K562 (cell line): ENCODE measurements around the gene CCDC196. TPM values are rescaled to one million over a fixed set of nuclear protein-coding genes. Genes with fewer than 3 reads are reported as not detected.

Experiments
- ATAC-seq: fragments of 200-7000 bp; cut with Tn5 transposase; 3 replicates; pipeline ENCODE4 v1.9.1; 2020; ENCODE audit warnings: moderate library complexity
- BruUV-seq: library from RNA; stranded (reverse); fragments of 400-500 nt; replicated peaks from 2 replicates; lab custom pipeline; 2021; lab: Mats Ljungman, UMichigan
- CTCF ChIA-PET: fragments of 300-600 bp; formaldehyde crosslinking; extraction: SDS; loops from one replicate; lab custom pipeline; 2021; ENCODE audit warnings: low intra/inter-chr PET ratio; lab: Yijun Ruan, JAX
- POLR2A ChIA-PET: fragments of 300-600, 350-650 bp; sonication (Branson Sonifier 250); formaldehyde crosslinking; extraction: SDS; loops from one replicate; lab custom pipeline; 2021; ENCODE audit warnings: antibody characterized with exemption, inconsistent platforms; lab: Yijun Ruan, JAX
- DNase-seq, 4 experiments: peaks; one replicate each; pipeline versions ENCODE4 v3.0.0 to v3.0.0-alpha.2; 2011 to 2018; ENCODE audit warnings: low spot score in 3 of 4, mixed read lengths in 3 of 4; ENCODE audit errors: extremely low read depth in 1 of 4
- FAIRE-seq: peaks from 2 replicates; lab custom pipeline; 2011; peaks lifted over from hg19 to GRCh38; lab: Jason Lieb, UNC
- H2AFZ ChIP-seq: 2 replicates; pipeline ENCODE4 v1.6.0; 2011; ENCODE audit warnings: low read depth, low read length, control low read depth, inconsistent platforms
- H3K27ac ChIP-seq: fragments of 200-600 bp; 3 replicates; pipeline ENCODE4 v1.8.0; 2011; ENCODE audit warnings: low read depth, mild to moderate bottlenecking, control low read depth, inconsistent platforms, low read length, moderate library complexity, mixed read lengths; ENCODE audit errors: extremely low read depth
- H3K27me3 ChIP-seq, 2 experiments: fragments of 300-600 bp in 1 of 2; 2 replicates in 1 of 2; 3 replicates in 1 of 2; pipeline versions ENCODE4 v1.6.0 to v1.8.0; 2011; ENCODE audit warnings: inconsistent platforms in 2 of 2, low read length in 2 of 2, mild to moderate bottlenecking in 1 of 2, mixed read lengths in 1 of 2, moderate library complexity in 1 of 2; ENCODE audit not compliant: control insufficient read depth in 2 of 2, insufficient read depth in 2 of 2
- H3K36me3 ChIP-seq: fragments of 300-600 bp; 3 replicates; pipeline ENCODE4 v1.8.0; 2011; ENCODE audit warnings: mild to moderate bottlenecking, low read length, inconsistent platforms; ENCODE audit not compliant: control insufficient read depth, insufficient read depth
- H3K4me1 ChIP-seq, 2 experiments: fragments of 200-600 bp in 1 of 2; replicated peaks in 1 of 2; 2 replicates in 1 of 2; 3 replicates in 1 of 2; pipeline versions ENCODE4 v1.5.1 to v1.8.0; 2011; ENCODE audit warnings: inconsistent platforms in 2 of 2, low read length in 2 of 2, mild to moderate bottlenecking in 1 of 2, mixed read lengths in 1 of 2, moderate library complexity in 1 of 2; ENCODE audit not compliant: control insufficient read depth in 2 of 2, insufficient read depth in 2 of 2
- H3K4me2 ChIP-seq: 2 replicates; pipeline ENCODE4 v1.6.1; 2011; ENCODE audit warnings: low read length, control low read depth, inconsistent platforms, mixed read lengths; ENCODE audit not compliant: insufficient read depth
- H3K4me3 ChIP-seq: fragments of 200-600 bp; sonication (generic), shearing (Covaris generic); 2 replicates; pipeline ENCODE4 v1.5.1; 2016; ENCODE audit warnings: control low read depth, inconsistent platforms
- H3K79me2 ChIP-seq: fragments of 200-600 bp; 3 replicates; pipeline ENCODE4 v1.8.0; 2011; ENCODE audit warnings: low read length, inconsistent platforms; ENCODE audit not compliant: control insufficient read depth, insufficient read depth
- H3K9ac ChIP-seq, 2 experiments: 2 replicates each; pipeline versions ENCODE4 v1.6.0 to v1.6.1; 2011; ENCODE audit warnings: low read depth in 2 of 2, low read length in 2 of 2, control low read depth in 1 of 2, inconsistent platforms in 1 of 2, mild to moderate bottlenecking in 1 of 2, mixed read lengths in 1 of 2; ENCODE audit not compliant: insufficient read depth in 1 of 2
- H3K9me1 ChIP-seq: one replicate; pipeline ENCODE4 v1.6.0; 2011; ENCODE audit warnings: inconsistent platforms, mild to moderate bottlenecking, low read length, moderate library complexity; ENCODE audit not compliant: control insufficient read depth, insufficient read depth
- H3K9me3 ChIP-seq: replicated peaks from 2 replicates; pipeline ENCODE4 v1.5.1; 2011; ENCODE audit warnings: low read depth, low read length, inconsistent platforms; ENCODE audit not compliant: control insufficient read depth, insufficient read depth
- H4K20me1 ChIP-seq: replicated peaks from 2 replicates; pipeline ENCODE4 v1.6.1; 2011; ENCODE audit warnings: low read length, inconsistent platforms, mixed read lengths; ENCODE audit not compliant: control insufficient read depth, insufficient read depth
- ELF1 ChIP-seq: fragments of 200-800 bp; sonication (Bioruptor generic); IDR thresholded peaks from 2 replicates; pipeline ENCODE4 v1.6.1; 2016; ENCODE audit warnings: missing genetic modification characterization, missing compliant biosample characterization
- NBN ChIP-seq: fragments of 450-650 bp; IDR thresholded peaks from 2 replicates; pipeline ENCODE4 v1.6.1; 2016; ENCODE audit warnings: low read depth, mild to moderate bottlenecking
- NR2C1 ChIP-seq, 2 experiments: fragments of 450-650 bp; IDR thresholded peaks; 2 replicates each; pipeline ENCODE4 v1.6.1; 2017; ENCODE audit warnings: mild to moderate bottlenecking in 2 of 2, antibody characterized with exemption in 1 of 2, inconsistent platforms in 1 of 2, missing compliant biosample characterization in 1 of 2, missing genetic modification characterization in 1 of 2
- PREB ChIP-seq: sonication (generic); formaldehyde crosslinking; IDR thresholded peaks from 2 replicates; pipeline ENCODE4 v1.8.1; 2023; ENCODE audit warnings: mild to moderate bottlenecking, missing genetic modification reagents
- ZFP36 ChIP-seq: fragments of 150-350 bp; IDR thresholded peaks from 2 replicates; pipeline ENCODE4 v1.6.1; 2018; ENCODE audit warnings: low read length, low read depth; ENCODE audit not compliant: partially characterized antibody
- ZNF134 ChIP-seq: fragments of 250-450 bp; sonication (Bioruptor Pico); conservative IDR thresholded peaks from 2 replicates; pipeline ENCODE4 v1.4.0; 2020
- ZNF57 ChIP-seq: fragments of 450-650 bp; formaldehyde crosslinking; IDR thresholded peaks from 2 replicates; pipeline ENCODE4 v1.4.0; 2020; ENCODE audit warnings: mild to moderate bottlenecking, moderate library complexity
- WGBS: fragments of 100-300 bp; shearing (Covaris generic); methylation state at CpG from one replicate; pipeline ENCODE4 v1.1.6; 2016; ENCODE audit warnings: low coverage, mixed read lengths; ENCODE audit not compliant: insufficient coverage; ENCODE audit errors: missing lambda C conversion rate; 5-methylcytosine and 5-hydroxymethylcytosine counted together
- in situ Hi-C: fragments of 300-500 bp; cut with MboI; formaldehyde crosslinking; loops from 4 replicates; pipeline ENCODE4 v1.15.0; 2018; ENCODE audit warnings: inconsistent platforms, mixed read lengths
- intact Hi-C: fragments of 100-400 bp; cut with micrococcal nuclease; formaldehyde crosslinking; loops from 2 replicates; pipeline ENCODE4 v1.14.2; 2022
- polyA plus RNA-seq, 8 experiments: library from polyadenylated mRNA; depleted of rRNA in 4 of 8; stranded (reverse) in 5 of 8; unstranded in 3 of 8; fragments of >200 nt; fragmentation: Nextera tagmentation in 2 of 8; fragmentation: Illumina TruSeq in 1 of 8; extraction: Ambion mirVana in 2 of 8; extraction: Trizol in 1 of 8; gene quantifications; 2 replicates each; pipeline versions ENCODE4 v1.2.1 to v1.2.3, GENCODE V29; 2011 to 2014; ENCODE audit warnings: inconsistent platforms in 1 of 8, missing spikeins in 1 of 8
- total RNA-seq, 7 experiments: library from RNA; depleted of rRNA in 6 of 7; stranded (reverse); fragments of >200 nt in 6 of 7; fragmentation: Illumina TruSeq in 2 of 7; extraction: Trizol in 2 of 7; gene quantifications; 2 replicates each; pipeline versions ENCODE4 v1.2.1 to v1.2.3, GENCODE V29; 2011 to 2021; ENCODE audit warnings: low replicate concordance in 1 of 7

Gene CCDC196
- total and polyA plus RNA-seq, 9 of the 15 experiments (the other 6 are each of a cell fraction or from before 2014, with no cell fraction given) = not detected

DNA sequence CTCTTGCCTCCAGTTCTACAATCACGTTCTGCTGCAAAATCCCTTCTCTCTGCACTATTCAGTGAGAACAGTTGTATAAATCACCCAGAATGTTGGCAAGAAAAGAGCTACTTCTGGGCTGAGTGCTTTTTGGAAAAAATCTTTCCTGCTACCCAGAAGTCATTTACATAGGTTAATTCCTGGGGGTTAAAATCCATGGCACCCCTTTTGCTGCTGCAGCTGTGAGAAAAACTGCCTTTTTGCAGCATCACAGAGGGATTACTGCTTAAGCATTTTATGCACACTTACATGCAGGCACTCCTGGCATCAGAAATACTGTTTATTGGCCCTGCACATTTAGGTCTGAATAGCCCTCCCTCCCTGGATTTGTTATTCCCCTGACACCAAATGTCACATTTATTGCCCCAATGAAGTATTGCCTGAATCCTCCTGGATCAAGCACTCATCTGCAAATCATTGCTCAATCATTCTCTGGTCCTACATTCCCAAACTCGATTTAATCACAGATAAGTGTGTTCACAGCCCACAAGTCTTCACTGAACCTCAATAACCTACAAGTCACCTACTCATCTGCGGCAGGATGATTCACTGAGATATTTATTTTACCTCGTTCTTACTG lies 43.1 kb upstream of the CCDC196 start:
- intact Hi-C loops = no loop called here
- POLR2A ChIA-PET = no interaction called here
- H3K9me3 ChIP-seq = no peaks in the 10 kb centered on the region
- no peaks in the 10 kb centered on the region for H3K27me3 ChIP-seq
- no TSS peak for BruUV-seq
- no peaks in the 10 kb centered on the region for H3K9me1 ChIP-seq
- ATAC-seq (no peak), DNase-seq (no peak), FAIRE-seq (no peak)
- no peak overlapping the region for H3K27ac ChIP-seq
- no peaks in the 10 kb centered on the region for H4K20me1 ChIP-seq
- no peak overlapping the region for H2AFZ ChIP-seq
- TF ChIP-seq ELF1 (tag) (no peak), ZNF134 (no peak), NBN (no peak), NR2C1 (IDR thresholded peaks at IDR 0.05) (no peak), NR2C1 (tag; IDR thresholded peaks at IDR 0.05) (no peak), ZNF57 (CRISPR knock-in tag) (no peak), PREB (no peak), ZFP36 (no peak)
- no peak overlapping the region for H3K4me2 ChIP-seq
- 0% methylated on average over 2 of the region's 4 CpGs for whole genome bisulfite sequencing
- H3K36me3 ChIP-seq = no peaks in the 10 kb centered on the region
- H3K79me2 ChIP-seq = no peaks in the 10 kb centered on the region
- no peak overlapping the region for H3K4me3 ChIP-seq
- in situ Hi-C loops = no loop called here
- H3K9ac ChIP-seq = no peak overlapping the region
- no peaks in the 10 kb centered on the region for H3K4me1 ChIP-seq
- CTCF ChIA-PET = no interaction called here
